ENCODE measurements around the gene N4BP2.
"Not testable (repeated sequence)": the region's sequence is repeated elsewhere in the genome, so short reads cannot be mapped to it uniquely, and the experiment has no call there.

N4BP2 gene

DNA sequence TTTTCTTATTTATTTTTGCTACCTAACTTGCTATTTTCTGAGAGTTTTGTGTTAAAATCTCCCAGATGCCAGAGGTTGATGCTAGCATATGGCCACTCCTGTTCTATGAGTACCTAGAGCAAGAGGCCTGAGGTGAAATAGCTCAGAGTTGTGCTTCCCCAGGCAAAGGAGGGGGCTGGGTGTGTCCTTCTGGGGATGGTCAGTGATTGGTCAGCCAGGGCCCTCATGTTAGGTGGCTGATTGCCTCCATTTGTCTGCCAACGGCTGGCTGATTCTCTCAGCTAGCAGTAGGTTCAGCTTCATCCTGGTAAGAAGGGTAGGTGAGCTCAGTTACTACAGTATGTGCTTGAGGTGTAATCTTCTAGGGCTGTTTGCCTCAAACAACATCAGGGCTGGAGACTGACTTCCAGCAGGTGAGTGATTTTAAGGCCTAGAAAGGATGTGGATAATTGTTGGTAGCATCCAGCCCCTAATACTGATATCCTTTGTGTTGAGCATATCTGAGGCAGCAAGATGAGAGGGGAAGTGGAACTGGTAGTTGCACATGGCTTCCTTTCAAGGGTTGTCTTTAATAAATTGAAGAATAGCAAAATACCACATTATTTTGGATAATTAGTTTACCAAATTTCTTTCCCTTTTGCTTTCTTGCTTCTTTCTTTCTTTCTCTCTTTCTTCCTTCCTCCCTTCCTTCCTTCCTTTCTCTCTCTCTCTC, 77.7 kb downstream of the N4BP2 start:
- peak; percentile 11 for DNase-seq (ENCODE audit: low read depth)
- H3K4me3 ChIP-seq (ENCODE audit: low read depth, low read length): no peak overlapping the region
- TF ChIP-seq, protein P1, sequence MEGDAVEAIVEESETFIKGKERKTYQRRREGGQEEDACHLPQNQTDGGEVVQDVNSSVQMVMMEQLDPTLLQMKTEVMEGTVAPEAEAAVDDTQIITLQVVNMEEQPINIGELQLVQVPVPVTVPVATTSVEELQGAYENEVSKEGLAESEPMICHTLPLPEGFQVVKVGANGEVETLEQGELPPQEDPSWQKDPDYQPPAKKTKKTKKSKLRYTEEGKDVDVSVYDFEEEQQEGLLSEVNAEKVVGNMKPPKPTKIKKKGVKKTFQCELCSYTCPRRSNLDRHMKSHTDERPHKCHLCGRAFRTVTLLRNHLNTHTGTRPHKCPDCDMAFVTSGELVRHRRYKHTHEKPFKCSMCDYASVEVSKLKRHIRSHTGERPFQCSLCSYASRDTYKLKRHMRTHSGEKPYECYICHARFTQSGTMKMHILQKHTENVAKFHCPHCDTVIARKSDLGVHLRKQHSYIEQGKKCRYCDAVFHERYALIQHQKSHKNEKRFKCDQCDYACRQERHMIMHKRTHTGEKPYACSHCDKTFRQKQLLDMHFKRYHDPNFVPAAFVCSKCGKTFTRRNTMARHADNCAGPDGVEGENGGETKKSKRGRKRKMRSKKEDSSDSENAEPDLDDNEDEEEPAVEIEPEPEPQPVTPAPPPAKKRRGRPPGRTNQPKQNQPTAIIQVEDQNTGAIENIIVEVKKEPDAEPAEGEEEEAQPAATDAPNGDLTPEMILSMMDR (IDR thresholded peaks at IDR 0.05; ENCODE audit: insufficient read depth, low read depth, low read length, missing control alignments): no peak

DNA sequence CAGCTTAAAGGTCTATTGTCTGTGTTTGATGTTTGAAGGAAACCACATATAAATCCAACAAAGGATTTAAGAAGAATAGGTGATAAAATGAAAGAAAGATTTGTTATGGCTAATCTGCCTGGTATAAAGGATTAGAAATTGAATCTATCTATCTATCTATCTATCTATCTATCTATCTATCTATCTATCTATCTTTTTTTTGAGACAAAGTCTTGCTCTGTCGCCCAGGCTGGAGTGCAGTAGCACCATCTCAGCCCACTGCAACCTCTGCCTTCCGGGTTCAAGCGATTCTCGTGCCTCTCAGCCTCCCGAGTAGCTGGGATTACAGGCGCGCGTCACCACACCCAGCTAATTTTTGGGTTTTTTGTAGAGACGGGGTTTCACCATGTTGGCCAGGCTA, 79.6 kb downstream of the N4BP2 start:
- not testable (repeated sequence) for H3K4me3 ChIP-seq (ENCODE audit: low read depth, low read length); DNase-seq (ENCODE audit: low read depth)

DNA sequence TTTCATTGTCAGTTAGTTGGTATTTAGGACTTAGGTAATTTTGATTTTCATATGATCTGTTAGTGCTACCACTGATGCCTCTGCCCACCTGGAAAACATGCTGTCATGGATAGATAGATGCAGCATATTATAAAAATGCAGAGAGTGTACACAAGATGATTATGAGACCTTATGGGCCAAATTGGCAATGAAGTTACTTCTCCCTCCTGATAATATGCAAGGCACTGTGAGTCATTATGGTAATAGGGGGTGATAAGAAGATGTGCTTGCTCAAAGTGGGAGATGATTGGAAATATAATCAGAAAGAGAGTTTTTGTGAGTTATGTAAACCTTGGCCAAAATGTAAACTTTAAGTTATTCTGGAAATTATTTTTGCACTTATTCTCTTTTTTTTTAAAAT, 83.5 kb downstream of the N4BP2 start:
- no peak overlapping the region for H3K4me3 ChIP-seq (ENCODE audit: low read depth, low read length)
- DNase-seq (ENCODE audit: low read depth): no peak
- TF ChIP-seq, protein P1 (IDR thresholded peaks at IDR 0.05; ENCODE audit: insufficient read depth, low read depth, low read length, missing control alignments): no peak

DNA sequence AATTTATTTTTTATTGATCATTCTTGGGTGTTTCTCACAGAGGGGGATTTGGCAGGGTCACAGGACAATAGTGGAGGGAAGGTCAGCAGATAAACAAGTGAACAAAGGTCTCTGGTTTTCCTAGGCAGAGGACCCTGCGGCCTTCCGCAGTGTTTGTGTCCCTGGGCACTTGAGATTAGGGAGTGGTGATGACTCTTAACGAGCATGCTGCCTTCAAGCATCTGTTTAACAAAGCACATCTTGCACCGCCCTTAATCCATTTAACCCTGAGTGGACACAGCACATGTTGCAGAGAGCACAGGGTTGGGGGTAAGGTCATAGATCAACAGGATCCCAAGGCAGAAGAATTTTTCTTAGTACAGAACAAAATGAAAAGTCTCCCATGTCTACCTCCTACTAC, 83.9 kb downstream of the N4BP2 start:
- not testable (repeated sequence) for DNase-seq (ENCODE audit: low read depth); H3K4me3 ChIP-seq (ENCODE audit: low read depth, low read length)

DNA sequence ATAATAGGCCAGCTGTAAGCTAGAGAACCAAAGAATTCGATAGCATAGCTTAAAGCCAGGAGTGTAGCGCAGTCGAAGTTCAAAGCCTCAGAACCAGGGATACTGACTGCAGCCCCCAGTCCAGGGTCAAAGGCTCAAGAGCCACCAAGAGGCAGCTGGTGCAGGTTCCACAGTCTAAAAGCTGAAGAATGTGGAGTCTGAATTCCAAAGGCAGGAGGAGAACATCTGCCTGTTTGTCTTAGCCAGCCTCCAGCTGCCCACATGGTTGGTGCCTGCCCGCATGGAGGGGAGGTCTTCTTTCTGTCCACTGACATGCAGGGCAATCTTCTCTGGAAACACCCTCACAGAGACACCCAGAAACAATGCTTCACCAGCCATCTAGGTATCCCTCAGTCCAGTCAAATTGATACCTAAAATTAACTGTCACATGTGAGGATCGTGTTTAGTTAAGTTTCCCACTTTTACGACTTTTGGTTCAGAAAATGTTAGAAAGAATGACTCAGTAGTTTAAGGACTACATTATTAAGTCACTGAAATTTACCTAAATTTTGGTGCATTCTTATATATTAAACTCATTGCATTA, 87.4 kb downstream of the N4BP2 start:
- DNase-seq (ENCODE audit: low read depth): peak; percentile 24
- no peak overlapping the region for H3K4me3 ChIP-seq (ENCODE audit: low read depth, low read length)
- TF ChIP-seq, protein P1 (IDR thresholded peaks at IDR 0.05; ENCODE audit: insufficient read depth, low read depth, low read length, missing control alignments): no peak

DNA sequence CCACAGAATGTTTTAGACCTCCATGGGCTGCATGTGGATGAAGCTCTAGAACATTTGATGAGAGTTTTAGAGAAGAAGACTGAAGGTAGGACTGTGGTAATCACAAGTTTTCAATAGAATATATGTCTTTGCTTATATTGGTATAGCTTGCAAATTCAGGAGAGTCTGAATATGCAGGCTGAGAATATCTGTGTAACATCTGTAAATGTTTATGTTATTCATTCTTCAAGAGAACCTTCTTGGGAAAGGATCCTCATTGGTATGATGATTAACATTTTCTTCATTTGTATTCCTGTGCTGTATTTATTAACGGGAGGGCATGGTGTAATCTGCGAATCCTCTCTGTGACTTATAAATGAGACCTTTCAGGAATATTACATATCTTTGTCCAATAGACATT, 88.1 kb downstream of the N4BP2 start:
- no peak overlapping the region for H3K4me3 ChIP-seq (ENCODE audit: low read depth, low read length)
- DNase-seq (ENCODE audit: low read depth): no peak
- TF ChIP-seq, protein P1 (IDR thresholded peaks at IDR 0.05; ENCODE audit: insufficient read depth, low read depth, low read length, missing control alignments): no peak

DNA sequence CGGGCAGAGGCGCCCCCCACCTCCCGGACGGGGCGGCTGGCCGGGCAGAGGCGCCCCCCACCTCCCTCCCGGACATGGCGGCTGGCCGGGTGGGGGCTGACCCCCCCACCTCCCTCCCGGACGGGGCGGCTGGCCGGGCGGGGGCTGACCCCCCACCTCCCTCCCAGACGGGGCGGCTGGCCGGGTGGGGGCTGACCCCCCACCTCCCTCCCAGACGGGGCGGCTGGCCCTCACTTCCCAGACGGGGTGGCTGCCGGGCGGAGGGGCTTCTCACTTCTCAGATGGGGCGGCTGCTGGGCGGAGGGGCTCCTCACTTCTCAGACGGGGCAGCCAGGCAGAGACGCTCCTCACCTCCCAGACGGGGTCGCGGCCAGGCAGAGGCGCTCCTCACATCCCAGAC, 90.8 kb downstream of the N4BP2 start:
- H3K4me3 ChIP-seq (ENCODE audit: low read depth, low read length); DNase-seq (ENCODE audit: low read depth): not testable (repeated sequence)

DNA sequence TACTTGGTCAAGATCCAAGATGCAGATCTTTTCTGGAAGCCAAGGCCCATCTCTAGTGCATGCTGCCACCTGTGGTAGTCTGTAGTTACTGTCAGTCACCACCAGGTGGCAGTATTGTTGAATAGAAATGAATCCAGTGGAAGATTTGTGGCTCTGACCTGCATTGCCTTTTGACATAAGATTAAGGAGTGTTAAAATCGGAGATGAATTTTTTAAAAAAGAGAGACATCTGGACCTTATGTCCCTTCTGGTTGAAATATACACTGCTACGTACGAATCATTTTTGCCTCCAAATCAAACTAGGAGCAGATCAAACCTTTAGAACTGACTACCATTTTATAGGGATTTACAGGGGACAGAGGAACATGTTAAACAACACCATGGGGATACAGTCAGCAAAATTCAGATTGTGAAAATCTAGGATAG, 93.3 kb downstream of the N4BP2 start:
- TF ChIP-seq, protein P1 (IDR thresholded peaks at IDR 0.05; ENCODE audit: insufficient read depth, low read depth, low read length, missing control alignments): peak; percentile 73
- DNase-seq (ENCODE audit: low read depth): peak; percentile 91
- no peak overlapping the region for H3K4me3 ChIP-seq (ENCODE audit: low read depth, low read length)
